Activated T-helper 17 cell treated with anti-CD3 and anti-CD28 coated beads, Interleukin-2, amount 50 U/mL, for 72 hours (primary cell): ENCODE results near the gene ARL8A. TPM values are rescaled to one million over a fixed set of nuclear protein-coding genes. Genes with fewer than 3 reads are reported as not detected.
A peak's percentile ranks its signal among the peaks of the same experiment; 100 is the strongest.

Experiments
- ATAC-seq: fragments of 150-1000 bp; cut with Tn5 transposase; replicated peaks from 2 replicates; pipeline ENCODE4 v1.10.0; 2021; ENCODE audit warnings: mild to moderate bottlenecking, moderate library complexity
- H3K27ac Mint-ChIP-seq: one replicate; pipeline ENCODE4 v1.8.0; 2022; ENCODE audit warnings: mixed read lengths
- H3K27me3 Mint-ChIP-seq: one replicate; pipeline ENCODE4 v1.8.0; 2022; ENCODE audit warnings: mixed read lengths
- H3K36me3 Mint-ChIP-seq: one replicate; pipeline ENCODE4 v1.8.0; 2022; ENCODE audit warnings: low read depth, mild to moderate bottlenecking, mixed read lengths
- H3K4me1 Mint-ChIP-seq: one replicate; pipeline ENCODE4 v1.8.0; 2022; ENCODE audit warnings: mixed read lengths
- H3K4me3 Mint-ChIP-seq: one replicate; pipeline ENCODE4 v1.8.0; 2022; ENCODE audit warnings: mild to moderate bottlenecking, mixed read lengths
- H3K9me3 Mint-ChIP-seq: one replicate; pipeline ENCODE4 v1.8.0; 2022; ENCODE audit warnings: mixed read lengths
- total RNA-seq, 2 donors: library from RNA; stranded (reverse); gene quantifications; one replicate each; pipeline ENCODE4 v1.2.3, GENCODE V29; 2022

Gene ARL8A
- total RNA-seq, 2 donors from 2014 or later = 43.6 to 51.4 TPM

- Mint-ChIP-seq H3K27me3 (peaks cover 4% of the 10 kb centered on the region), H3K36me3 (no peaks in the 10 kb centered on the region), H3K4me1 (no peaks in the 10 kb centered on the region), H3K9me3 (no peaks in the 10 kb centered on the region), H3K4me3 (no peak overlapping the region), H3K27ac (no peak overlapping the region)
- no peak for ATAC-seq
Observed at GRCh38 chr1:202107801-202108731, 36.5 kb downstream of the ARL8A start.

DNA sequence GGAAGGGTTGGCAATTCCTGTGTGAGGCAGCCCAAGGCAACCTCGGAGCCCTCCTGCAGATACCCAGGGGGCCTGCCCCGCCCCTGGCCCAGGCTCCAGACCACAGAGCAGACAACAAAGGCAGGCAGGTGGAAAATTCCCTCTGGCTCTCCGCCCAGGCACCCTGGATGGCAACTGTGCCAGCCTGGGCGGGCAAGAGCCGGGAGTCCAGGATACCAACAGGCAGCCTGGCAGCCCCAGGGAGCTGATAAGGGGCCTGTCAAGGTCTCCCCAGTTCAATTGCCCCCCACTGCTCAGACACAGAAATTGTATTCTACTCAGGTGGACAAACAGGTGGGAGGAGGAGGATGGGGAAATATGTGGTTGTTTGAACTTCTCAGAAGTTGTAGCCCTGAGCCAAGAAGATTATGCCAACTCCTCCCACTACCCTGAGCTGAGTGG lies 37.2 kb downstream of the ARL8A start:
- Mint-ChIP-seq H3K27ac (no peak overlapping the region), H3K9me3 (no peaks in the 10 kb centered on the region), H3K36me3 (no peaks in the 10 kb centered on the region), H3K27me3 (peaks cover 4% of the 10 kb centered on the region), H3K4me1 (no peaks in the 10 kb centered on the region), H3K4me3 (no peak overlapping the region)
- ATAC-seq = no peak

DNA sequence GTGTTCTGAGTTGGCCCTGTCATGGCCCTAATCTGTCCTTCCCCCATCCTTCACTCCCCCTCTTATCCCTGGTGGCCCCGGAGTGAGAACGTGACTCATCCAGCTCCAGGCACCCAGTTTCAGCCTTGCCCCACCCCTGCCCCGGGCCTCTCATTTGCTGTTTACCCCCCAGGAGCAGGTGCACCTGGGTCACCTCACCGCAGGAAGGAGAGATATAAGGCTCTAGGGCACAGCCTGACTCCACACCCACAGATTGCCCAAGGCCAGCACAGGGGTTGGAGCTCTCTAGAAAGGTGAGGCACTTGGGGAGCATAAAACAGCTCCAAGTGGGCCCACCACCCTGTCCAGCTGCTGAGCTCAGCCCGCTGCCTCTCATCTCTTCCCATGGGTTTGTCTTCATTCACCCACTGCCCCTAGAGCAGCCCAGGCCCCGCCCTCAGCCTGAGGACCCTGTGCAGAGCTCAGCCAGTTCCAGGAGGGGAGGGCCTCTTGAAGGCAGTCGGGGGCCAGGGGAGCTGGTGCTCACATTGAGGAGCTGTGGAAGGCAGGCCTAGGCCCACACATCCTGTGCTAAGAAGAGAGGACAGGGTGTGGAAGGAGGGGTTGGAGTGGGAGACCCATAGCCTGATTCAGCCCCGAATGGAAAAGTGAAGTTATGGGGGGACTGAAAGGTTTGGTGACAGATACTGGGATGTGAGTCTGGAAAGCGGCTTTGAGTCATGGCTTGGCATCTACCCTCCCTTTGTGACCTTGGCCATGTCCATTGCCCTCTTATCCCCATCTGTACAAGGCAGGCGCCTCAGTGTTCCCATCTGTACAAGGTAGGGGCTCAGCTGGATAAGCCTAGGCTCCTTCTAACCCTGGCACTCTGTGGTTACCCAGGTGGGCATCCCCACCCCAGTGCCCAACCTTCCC lies 37.9 kb downstream of the ARL8A start:
- Mint-ChIP-seq H3K4me3 (no peak overlapping the region), H3K4me1 (no peaks in the 10 kb centered on the region), H3K27me3 (peaks cover 4% of the 10 kb centered on the region), H3K27ac (no peak overlapping the region), H3K9me3 (no peaks in the 10 kb centered on the region), H3K36me3 (no peaks in the 10 kb centered on the region)
- ATAC-seq = no peak

- H3K27me3 Mint-ChIP-seq = peaks cover 4% of the 10 kb centered on the region
- H3K4me1 Mint-ChIP-seq = no peaks in the 10 kb centered on the region
- H3K9me3 Mint-ChIP-seq = no peaks in the 10 kb centered on the region
- peak; percentile 67 for ATAC-seq
- H3K27ac Mint-ChIP-seq = no peak overlapping the region
- no peaks in the 10 kb centered on the region for H3K36me3 Mint-ChIP-seq
- no peak overlapping the region for H3K4me3 Mint-ChIP-seq
Observed at GRCh38 chr1:202105571-202106339, 38.8 kb downstream of the ARL8A start.

- Mint-ChIP-seq H3K36me3 (no peaks in the 10 kb centered on the region), H3K4me3 (no peak overlapping the region), H3K27ac (no peak overlapping the region), H3K9me3 (no peaks in the 10 kb centered on the region), H3K4me1 (no peaks in the 10 kb centered on the region), H3K27me3 (peaks cover 4% of the 10 kb centered on the region)
- no peak for ATAC-seq
Observed at GRCh38 chr1:202104073-202104472, 40.5 kb downstream of the ARL8A start.

DNA sequence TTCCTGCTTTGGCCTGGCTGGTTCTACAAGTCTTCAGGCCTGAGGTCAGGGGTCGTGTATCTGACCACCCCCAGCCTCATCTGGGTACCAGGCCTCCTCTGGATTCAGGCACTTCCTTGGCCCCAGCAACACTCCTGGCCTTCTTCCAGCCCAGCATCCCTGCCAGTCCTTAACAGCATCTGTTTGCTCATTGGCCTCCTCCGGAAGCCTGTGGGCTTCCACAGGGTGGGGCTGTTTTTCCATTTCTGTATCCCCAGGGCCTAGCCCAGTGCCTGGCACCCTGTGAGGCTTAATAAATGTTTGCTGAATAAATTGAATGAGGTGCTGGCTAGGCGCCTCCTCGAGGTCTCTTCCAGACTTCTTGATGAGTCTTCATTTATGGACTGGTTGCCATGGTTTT lies 43.4 kb downstream of the ARL8A start:
- Mint-ChIP-seq H3K4me1 (no peaks in the 10 kb centered on the region), H3K27ac (no peak overlapping the region), H3K36me3 (no peaks in the 10 kb centered on the region), H3K9me3 (no peaks in the 10 kb centered on the region), H3K27me3 (peaks cover 4% of the 10 kb centered on the region), H3K4me3 (no peak overlapping the region)
- ATAC-seq = no peak

DNA sequence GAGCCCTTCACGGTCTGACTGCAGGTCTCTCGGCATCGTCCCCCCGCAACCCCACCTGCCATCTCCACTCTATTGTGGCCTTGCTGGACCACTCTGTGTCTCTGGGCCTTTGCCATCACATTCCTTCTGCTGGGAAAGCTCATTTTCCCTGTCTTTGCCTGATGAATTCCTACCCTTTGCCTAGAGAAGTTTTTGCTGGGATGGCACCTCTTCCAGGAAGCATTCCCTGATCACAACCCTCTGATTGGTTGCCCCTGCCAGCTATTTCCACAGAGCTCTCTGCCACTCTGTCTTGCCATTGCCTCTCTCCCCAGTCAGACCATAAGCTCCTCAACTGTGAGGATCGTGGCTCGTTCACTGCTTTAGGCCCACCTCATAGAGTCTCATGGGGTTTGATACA lies 50.7 kb downstream of the ARL8A start:
- H3K36me3 Mint-ChIP-seq = no peaks in the 10 kb centered on the region
- H3K27me3 Mint-ChIP-seq = peaks cover 11% of the 10 kb centered on the region
- no peak overlapping the region for H3K27ac Mint-ChIP-seq
- H3K4me1 Mint-ChIP-seq = no peaks in the 10 kb centered on the region
- H3K9me3 Mint-ChIP-seq = no peaks in the 10 kb centered on the region
- H3K4me3 Mint-ChIP-seq = no peak overlapping the region
- ATAC-seq = no peak

GRCh38 chr1:202090994-202091393 lies 53.5 kb downstream of the ARL8A start:
- Mint-ChIP-seq H3K36me3 (no peaks in the 10 kb centered on the region), H3K9me3 (no peaks in the 10 kb centered on the region), H3K4me1 (no peaks in the 10 kb centered on the region), H3K27me3 (peaks cover 20% of the 10 kb centered on the region), H3K27ac (no peak overlapping the region), H3K4me3 (no peak overlapping the region)
- ATAC-seq = no peak

GRCh38 chr1:202088206-202088605 lies 56.3 kb downstream of the ARL8A start:
- Mint-ChIP-seq H3K36me3 (no peaks in the 10 kb centered on the region), H3K9me3 (no peaks in the 10 kb centered on the region), H3K27me3 (peaks cover 18% of the 10 kb centered on the region), H3K27ac (no peak overlapping the region), H3K4me1 (no peaks in the 10 kb centered on the region), H3K4me3 (no peak overlapping the region)
- no peak for ATAC-seq

- Mint-ChIP-seq H3K36me3 (no peaks in the 10 kb centered on the region), H3K27me3 (peaks cover 18% of the 10 kb centered on the region), H3K27ac (no peak overlapping the region), H3K4me3 (no peak overlapping the region), H3K4me1 (no peaks in the 10 kb centered on the region), H3K9me3 (no peaks in the 10 kb centered on the region)
- ATAC-seq = no peak
Observed at GRCh38 chr1:202086579-202087350, 57.8 kb downstream of the ARL8A start.

GRCh38 chr1:202085682-202086373 lies 58.7 kb downstream of the ARL8A start:
- H3K4me3 Mint-ChIP-seq = no peak overlapping the region
- peaks cover 12% of the 10 kb centered on the region for H3K27me3 Mint-ChIP-seq
- no peaks in the 10 kb centered on the region for H3K9me3 Mint-ChIP-seq
- H3K4me1 Mint-ChIP-seq = no peaks in the 10 kb centered on the region
- no peak for ATAC-seq
- H3K36me3 Mint-ChIP-seq = no peaks in the 10 kb centered on the region
- H3K27ac Mint-ChIP-seq = no peak overlapping the region

GRCh38 chr1:202084791-202085681 lies 59.5 kb downstream of the ARL8A start:
- no peak for ATAC-seq

More at GRCh38 chr1:202084791-202085681, 59.5 kb downstream of the ARL8A start:
- Mint-ChIP-seq H3K9me3 (no peaks in the 10 kb centered on the region), H3K4me3 (no peak overlapping the region), H3K4me1 (no peaks in the 10 kb centered on the region), H3K27me3 (peaks cover 12% of the 10 kb centered on the region), H3K36me3 (no peaks in the 10 kb centered on the region), H3K27ac (peak overlapping the region; percentile 61)
